ENCODE measurements around the gene SRGAP3.

SRGAP3 gene

DNA sequence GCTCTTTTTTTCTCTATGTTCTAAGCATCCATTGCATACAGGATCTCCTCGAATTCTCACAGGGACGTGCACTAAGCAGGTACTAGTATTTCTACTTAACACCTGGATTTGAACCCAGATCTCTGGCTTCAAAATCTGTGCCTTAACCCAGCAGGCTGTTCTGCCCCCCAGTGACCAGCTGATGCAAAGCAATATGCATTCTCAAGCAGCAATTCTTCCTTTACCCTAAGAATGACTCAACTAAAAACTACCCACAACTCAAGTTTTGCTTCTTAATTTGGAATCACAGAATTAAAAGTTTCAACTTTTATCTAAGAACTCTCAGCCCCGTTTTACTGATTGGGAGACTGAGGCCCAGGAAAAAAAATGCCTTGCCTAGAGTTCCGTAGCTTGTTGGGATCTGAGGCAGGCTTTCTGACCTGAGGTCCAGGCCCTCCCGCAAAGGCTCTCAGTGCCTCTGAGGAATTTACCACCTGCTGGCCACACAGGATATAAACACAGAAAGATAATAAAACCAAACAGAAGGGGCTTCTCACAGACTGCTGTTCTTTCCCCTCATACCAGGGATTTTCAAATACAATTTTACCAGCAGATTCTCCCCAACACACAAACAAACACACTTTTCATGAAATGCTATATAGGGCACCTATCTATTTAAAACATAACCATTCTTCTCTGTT lies 170.7 kb downstream of the SRGAP3 start:
- H3K4me3 ChIP-seq (ENCODE audit: low read depth, low read length), result no peak overlapping the region
- POLR2A ChIA-PET, result no interaction called here

DNA sequence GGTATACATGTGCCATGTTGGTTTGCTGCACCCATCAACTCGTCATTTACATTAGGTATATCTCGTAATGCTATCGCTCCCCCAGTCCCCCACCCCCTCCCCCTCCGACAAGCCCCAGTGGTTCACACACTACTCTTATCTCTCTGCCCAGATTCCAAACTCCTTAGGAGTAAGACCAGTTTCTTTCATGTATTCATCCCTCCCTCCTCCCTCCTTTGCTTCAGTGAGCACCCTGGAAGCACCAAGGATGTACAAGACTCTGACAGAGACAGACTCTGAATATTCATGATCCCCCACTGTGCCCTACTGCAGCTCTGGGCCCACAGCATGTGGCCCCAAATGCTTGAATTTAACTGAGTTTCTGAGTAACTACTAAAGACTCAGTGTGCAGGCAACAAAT lies 172.4 kb downstream of the SRGAP3 start:
- Histone ChIP-seq H3K4me3 (ENCODE audit: low read depth, low read length) (no peak overlapping the region), H3K27ac (ENCODE audit: extremely low read depth, low read depth, low read length) (no peak overlapping the region), H3K4me1 (ENCODE audit: control insufficient read depth, insufficient read depth, low read length) (no peaks in the 10 kb centered on the region), H3K9me3 (ENCODE audit: control insufficient read depth, insufficient read depth, low read depth, low read length) (no peaks in the 10 kb centered on the region), H3K36me3 (ENCODE audit: control insufficient read depth in 2 of 2, insufficient read depth in 1 of 2, low read length in 2 of 2) (no peaks in the 10 kb centered on the region)
- TF ChIP-seq, protein P1, sequence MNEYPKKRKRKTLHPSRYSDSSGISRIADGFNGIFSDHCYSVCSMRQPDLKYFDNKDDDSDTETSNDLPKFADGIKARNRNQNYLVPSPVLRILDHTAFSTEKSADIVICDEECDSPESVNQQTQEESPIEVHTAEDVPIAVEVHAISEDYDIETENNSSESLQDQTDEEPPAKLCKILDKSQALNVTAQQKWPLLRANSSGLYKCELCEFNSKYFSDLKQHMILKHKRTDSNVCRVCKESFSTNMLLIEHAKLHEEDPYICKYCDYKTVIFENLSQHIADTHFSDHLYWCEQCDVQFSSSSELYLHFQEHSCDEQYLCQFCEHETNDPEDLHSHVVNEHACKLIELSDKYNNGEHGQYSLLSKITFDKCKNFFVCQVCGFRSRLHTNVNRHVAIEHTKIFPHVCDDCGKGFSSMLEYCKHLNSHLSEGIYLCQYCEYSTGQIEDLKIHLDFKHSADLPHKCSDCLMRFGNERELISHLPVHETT (tag by site-specific recombination; IDR thresholded peaks at IDR 0.05), result no peak
- TF ChIP-seq, protein P2, sequence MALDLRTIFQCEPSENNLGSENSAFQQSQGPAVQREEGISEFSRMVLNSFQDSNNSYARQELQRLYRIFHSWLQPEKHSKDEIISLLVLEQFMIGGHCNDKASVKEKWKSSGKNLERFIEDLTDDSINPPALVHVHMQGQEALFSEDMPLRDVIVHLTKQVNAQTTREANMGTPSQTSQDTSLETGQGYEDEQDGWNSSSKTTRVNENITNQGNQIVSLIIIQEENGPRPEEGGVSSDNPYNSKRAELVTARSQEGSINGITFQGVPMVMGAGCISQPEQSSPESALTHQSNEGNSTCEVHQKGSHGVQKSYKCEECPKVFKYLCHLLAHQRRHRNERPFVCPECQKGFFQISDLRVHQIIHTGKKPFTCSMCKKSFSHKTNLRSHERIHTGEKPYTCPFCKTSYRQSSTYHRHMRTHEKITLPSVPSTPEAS (tag by site-specific recombination; IDR thresholded peaks at IDR 0.05), result no peak
- TF ChIP-seq HOXA7 (CRISPR knock-in tag; IDR thresholded peaks at IDR 0.05; ENCODE audit: borderline replicate concordance), result no peak
- TF ChIP-seq ZNF610 (tag by site-specific recombination; IDR thresholded peaks at IDR 0.05; ENCODE audit: borderline replicate concordance), result no peak
- TF ChIP-seq ZSCAN30 (tag by site-specific recombination; IDR thresholded peaks at IDR 0.05), result no peak
- TF ChIP-seq, protein P3, sequence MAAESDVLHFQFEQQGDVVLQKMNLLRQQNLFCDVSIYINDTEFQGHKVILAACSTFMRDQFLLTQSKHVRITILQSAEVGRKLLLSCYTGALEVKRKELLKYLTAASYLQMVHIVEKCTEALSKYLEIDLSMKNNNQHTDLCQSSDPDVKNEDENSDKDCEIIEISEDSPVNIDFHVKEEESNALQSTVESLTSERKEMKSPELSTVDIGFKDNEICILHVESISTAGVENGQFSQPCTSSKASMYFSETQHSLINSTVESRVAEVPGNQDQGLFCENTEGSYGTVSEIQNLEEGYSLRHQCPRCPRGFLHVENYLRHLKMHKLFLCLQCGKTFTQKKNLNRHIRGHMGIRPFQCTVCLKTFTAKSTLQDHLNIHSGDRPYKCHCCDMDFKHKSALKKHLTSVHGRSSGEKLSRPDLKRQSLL (tag by site-specific recombination; IDR thresholded peaks at IDR 0.05), result no peak
- TF ChIP-seq ZNF311 (tag by site-specific recombination; IDR thresholded peaks at IDR 0.05; ENCODE audit: borderline replicate concordance), result no peak
- no peak for TF ChIP-seq ZNF571 (tag by site-specific recombination; IDR thresholded peaks at IDR 0.05)
- no peak for TF ChIP-seq ZNF530 (tag by site-specific recombination; IDR thresholded peaks at IDR 0.05; ENCODE audit: low read depth)
- ChIA-PET CTCF (interaction anchor here (2.0 kb wide), 1 partner anchor 89 kb away, joined by 8 read pairs; no protein-coding TSS in a partner anchor), POLR2A (no interaction called here)

More for the DNA sequence above, 170.7 kb downstream of the SRGAP3 start:
- H3K9me3 ChIP-seq (ENCODE audit: control insufficient read depth, insufficient read depth, low read depth, low read length), result no peaks in the 10 kb centered on the region
- no peaks in the 10 kb centered on the region for H3K4me1 ChIP-seq (ENCODE audit: control insufficient read depth, insufficient read depth, low read length)
- CTCF ChIA-PET, result interaction anchor here (3.6 kb wide), 1 partner anchor 223 kb away, joined by 15 read pairs; no protein-coding TSS in a partner anchor
- H3K27ac ChIP-seq (ENCODE audit: extremely low read depth, low read depth, low read length), result no peak overlapping the region
- no peaks in the 10 kb centered on the region for H3K36me3 ChIP-seq (ENCODE audit: control insufficient read depth in 2 of 2, insufficient read depth in 1 of 2, low read length in 2 of 2)
- TF ChIP-seq, protein P4, sequence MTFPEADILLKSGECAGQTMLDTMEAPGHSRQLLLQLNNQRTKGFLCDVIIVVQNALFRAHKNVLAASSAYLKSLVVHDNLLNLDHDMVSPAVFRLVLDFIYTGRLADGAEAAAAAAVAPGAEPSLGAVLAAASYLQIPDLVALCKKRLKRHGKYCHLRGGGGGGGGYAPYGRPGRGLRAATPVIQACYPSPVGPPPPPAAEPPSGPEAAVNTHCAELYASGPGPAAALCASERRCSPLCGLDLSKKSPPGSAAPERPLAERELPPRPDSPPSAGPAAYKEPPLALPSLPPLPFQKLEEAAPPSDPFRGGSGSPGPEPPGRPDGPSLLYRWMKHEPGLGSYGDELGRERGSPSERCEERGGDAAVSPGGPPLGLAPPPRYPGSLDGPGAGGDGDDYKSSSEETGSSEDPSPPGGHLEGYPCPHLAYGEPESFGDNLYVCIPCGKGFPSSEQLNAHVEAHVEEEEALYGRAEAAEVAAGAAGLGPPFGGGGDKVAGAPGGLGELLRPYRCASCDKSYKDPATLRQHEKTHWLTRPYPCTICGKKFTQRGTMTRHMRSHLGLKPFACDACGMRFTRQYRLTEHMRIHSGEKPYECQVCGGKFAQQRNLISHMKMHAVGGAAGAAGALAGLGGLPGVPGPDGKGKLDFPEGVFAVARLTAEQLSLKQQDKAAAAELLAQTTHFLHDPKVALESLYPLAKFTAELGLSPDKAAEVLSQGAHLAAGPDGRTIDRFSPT (tag by site-specific recombination; IDR thresholded peaks at IDR 0.05), result no peak
- TF ChIP-seq ZNF366 (tag by site-specific recombination; conservative IDR thresholded peaks at IDR 0.05) (no peak), ZIC2 (tag by site-specific recombination; IDR thresholded peaks at IDR 0.05) (peak; percentile 56; the same call in 1 of the 2 replicates), GLIS1 (tag by site-specific recombination; IDR thresholded peaks at IDR 0.05) (peak; percentile 76), ZNF335 (tag by site-specific recombination; conservative IDR thresholded peaks at IDR 0.05) (no peak), OSR2 (tag by site-specific recombination; IDR thresholded peaks at IDR 0.05) (no peak)
- TF ChIP-seq, protein P5, sequence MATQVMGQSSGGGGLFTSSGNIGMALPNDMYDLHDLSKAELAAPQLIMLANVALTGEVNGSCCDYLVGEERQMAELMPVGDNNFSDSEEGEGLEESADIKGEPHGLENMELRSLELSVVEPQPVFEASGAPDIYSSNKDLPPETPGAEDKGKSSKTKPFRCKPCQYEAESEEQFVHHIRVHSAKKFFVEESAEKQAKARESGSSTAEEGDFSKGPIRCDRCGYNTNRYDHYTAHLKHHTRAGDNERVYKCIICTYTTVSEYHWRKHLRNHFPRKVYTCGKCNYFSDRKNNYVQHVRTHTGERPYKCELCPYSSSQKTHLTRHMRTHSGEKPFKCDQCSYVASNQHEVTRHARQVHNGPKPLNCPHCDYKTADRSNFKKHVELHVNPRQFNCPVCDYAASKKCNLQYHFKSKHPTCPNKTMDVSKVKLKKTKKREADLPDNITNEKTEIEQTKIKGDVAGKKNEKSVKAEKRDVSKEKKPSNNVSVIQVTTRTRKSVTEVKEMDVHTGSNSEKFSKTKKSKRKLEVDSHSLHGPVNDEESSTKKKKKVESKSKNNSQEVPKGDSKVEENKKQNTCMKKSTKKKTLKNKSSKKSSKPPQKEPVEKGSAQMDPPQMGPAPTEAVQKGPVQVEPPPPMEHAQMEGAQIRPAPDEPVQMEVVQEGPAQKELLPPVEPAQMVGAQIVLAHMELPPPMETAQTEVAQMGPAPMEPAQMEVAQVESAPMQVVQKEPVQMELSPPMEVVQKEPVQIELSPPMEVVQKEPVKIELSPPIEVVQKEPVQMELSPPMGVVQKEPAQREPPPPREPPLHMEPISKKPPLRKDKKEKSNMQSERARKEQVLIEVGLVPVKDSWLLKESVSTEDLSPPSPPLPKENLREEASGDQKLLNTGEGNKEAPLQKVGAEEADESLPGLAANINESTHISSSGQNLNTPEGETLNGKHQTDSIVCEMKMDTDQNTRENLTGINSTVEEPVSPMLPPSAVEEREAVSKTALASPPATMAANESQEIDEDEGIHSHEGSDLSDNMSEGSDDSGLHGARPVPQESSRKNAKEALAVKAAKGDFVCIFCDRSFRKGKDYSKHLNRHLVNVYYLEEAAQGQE (tag by site-specific recombination; IDR thresholded peaks at IDR 0.05), result no peak
